Inflammatory macrophage treated with lipopolysaccharide for 4 hours (primary cell): Measurements from ENCODE around the gene MLC1.

ENCODE experiments used
- DNase-seq: peaks from one replicate; pipeline ENCODE4 v3.0.0-alpha.2; 2020

MLC1 gene

DNA sequence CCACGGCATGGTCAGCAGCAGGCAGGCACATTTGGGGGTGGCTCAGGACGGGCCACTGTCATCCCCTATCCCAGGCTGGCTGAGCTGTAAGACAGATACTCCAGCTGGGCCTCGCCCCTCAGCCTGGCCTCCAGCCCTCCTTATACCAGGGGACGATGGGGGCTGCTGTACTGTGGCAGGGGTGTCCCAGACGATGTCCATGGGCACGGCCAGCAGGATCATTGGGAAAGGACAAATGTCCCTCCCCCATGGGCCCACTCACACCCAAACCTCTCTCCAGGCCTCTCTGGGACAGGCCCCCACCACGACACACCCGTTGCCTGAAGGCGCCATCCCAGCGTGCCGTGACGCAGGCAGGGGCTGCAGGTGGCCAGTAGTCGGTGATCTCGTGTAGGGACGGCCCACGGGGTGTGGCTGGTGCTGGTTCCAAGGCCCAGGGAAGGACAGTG, 71.1 kb downstream of the MLC1 start:
- no peak for DNase-seq

DNA sequence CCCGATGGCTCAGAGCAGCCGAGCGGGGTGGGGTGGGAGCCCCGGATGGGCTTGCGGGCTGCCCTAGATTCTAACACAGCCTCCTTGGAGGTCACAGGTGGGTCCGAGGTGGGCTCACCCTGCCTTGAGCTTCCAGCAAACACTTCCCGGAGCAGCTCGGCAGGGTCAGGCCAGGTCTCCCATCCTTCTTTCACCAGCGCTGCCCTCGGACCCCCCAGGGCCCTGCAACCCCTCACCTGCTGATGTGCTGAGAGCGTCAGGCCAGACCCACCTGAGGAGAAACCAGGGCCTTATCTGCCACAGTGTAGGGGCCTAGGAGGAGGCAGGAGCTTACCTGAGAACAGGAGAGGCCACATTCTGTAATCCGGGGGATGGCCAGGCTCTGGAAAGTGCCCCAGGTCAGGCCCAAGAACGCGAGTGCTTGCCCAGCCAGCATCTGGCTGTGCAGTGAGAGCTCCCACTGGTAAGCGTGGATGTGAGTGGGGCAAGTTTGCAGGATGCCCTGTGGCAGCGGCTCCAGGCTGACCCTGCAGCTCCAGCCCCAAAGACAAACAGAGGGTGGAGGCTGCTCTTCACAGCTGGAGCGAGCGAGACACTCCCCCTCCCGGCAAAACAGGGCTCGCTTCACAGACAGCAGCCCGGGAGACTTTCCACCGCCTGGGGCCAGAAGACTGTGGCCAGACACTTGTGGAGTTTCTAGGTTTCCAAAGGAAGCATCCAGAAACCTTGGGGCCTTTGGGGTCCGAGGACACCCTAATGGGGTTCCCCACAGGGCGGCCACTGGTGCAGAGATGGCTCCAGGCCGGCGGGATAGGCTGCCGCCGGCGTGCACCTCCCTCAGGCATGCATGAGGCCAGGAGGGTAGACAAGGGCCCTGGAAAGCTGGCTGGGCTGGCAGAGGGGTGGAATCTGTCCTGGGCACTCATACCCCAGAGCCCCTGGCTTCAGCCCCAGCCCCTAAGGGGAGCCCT, 72.7 kb downstream of the MLC1 start, which contains the start of gene IL17REL:
TSS of gene IL17REL (minus strand) at position 555 of the 971 bp plus-strand sequence. CDS start at position 436, 119 bp downstream.
- DNase-seq, result no peak

DNA sequence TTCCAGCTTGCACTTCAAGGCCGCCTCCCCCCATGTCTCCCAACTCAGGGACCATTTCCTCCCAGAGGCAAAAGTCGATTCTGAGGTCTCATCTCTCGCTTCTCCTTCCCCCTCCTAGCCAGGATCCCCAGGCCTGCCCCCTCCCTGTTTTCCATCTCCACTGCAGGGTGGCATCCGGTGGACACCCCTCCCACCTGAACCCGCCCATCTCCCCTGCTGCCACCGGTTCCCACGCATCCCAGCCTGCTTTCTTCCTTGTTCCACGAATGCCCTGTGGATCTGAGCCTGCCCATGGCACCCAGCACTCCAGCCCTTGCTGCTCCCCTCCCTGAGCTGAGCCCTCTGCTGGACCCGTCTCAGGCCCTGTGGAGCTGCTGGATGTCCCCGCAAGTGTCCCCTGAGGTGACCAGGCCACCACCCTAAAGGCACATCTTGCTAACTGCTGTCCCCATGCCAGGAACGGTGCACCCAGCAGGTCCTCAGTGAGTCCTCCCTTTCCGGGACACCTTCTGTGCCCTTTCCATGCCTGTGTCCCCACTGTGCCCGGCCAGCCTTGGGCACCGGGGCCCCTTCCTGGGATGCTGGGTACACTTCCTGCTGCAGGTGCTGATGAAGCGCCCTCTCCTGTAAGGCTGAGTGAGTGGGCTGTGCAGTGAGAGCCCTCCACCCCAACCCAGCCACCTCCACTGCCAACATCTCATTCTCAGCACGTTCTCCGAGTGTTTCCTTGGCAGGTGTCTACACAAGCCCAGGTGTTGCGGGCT, 73.6 kb downstream of the MLC1 start:
- no peak for DNase-seq

DNA sequence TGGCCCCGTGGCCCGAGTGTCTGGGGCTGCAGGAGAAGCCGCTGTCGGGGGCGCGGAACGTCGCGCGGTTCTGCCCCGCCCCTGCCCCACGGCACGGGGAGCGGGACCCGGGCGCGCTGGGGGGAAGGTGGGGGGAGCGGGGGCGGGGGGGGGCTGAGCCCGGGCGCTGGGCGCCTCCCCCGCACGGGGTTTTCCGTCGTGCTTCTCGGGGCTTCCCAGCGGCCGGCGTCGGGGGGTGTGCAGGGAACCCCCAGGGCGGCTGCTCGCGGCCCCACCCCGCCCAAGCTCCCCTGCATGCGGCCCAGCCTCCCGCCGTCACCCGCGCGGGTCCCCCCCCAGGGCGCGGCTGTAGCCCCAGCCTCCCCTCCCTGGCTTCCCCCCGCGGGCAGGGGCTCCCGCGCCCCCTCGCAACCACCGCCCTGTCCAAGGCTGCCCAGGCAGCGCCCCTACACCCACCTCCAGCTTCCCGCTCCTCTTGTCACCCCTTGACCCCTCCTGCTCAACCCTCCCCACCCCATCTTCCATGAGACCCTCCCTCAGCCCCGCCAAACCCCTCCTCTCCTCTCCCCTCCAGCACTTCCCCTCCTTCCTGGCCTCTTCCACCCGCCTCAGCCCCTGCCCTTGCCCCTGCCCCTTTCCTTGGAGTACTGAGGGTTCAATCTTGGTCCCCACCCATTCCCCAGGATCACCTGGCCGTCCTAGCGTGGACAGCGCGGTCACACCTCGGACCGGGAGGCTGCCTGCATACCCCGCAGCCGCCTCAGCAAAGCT, 74.4 kb downstream of the MLC1 start:
- no peak for DNase-seq

DNA sequence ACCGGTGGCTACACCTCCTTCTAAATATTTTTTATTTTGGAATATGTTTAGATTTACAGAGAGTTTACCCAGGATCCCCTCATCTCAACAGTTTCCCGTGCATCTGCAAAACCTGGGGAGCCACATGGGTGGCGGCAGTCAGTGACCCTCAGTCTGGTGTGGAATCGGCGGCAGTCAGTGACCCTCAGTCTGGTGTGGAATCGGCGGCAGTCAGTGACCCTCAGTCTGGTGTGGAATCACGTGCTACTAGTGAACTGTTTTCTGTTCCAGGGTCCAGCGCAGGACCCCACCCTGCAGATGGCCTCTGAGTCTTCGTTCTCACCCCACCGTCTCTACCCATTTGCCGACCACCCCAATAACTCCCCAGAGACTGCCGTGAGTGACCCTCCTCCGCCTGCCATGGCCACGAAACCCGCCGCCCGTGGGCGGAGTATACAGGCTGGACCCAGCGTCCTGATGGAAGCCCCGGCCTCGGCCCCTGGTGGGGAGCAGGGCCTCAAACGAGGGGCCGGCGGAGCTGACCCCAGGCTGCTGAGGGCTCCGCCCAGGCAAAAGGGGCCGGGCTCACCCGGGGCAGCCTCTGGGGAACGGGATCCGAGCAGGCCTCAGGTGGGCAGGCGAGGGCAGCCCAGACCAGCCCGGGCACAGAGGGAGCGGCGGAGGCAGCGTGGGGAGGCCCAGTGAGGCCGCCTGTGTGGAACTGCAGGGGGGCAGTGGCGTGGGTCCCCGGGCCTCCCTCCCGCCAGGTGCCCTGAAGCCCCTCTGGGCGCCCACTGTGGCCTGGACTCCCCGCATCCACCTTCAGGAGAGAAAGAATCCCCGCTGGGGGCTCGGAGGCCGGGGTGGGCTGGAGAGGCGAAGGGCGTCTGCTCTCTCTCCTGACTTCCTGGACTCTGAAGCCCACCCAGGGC, 75.2 kb downstream of the MLC1 start:
- DNase-seq, result no peak
